Stimulated activated effector memory CD8-positive, alpha-beta T cell treated with anti-CD3 and anti-CD28 coated beads, Interleukin-12 subunit alpha, Interleukin-12 subunit beta, amount 100 ng/mL, for 72 hours (primary cell): ENCODE measurements around the gene ERO1B.

Source experiments
- ATAC-seq: fragments of 150-1000 bp; cut with Tn5 transposase; 2 replicates; pipeline ENCODE4 v1.10.0; 2021
- DNase-seq, 2 donors: peaks; one replicate each; pipeline ENCODE4 v3.0.0; 2021 to 2022; ENCODE audit warnings: low spot score in 2 of 2
- H3K27ac Mint-ChIP-seq: one replicate; pipeline ENCODE4 v1.8.0; 2022; ENCODE audit warnings: mild to moderate bottlenecking, mixed read lengths
- H3K36me3 Mint-ChIP-seq: one replicate; pipeline ENCODE4 v1.8.0; 2022; ENCODE audit warnings: mild to moderate bottlenecking, mixed read lengths
- H3K4me1 Mint-ChIP-seq: one replicate; pipeline ENCODE4 v1.8.0; 2022; ENCODE audit warnings: mixed read lengths
- H3K4me3 Mint-ChIP-seq: one replicate; pipeline ENCODE4 v1.8.0; 2022; ENCODE audit warnings: mild to moderate bottlenecking, mixed read lengths
- H3K9me3 Mint-ChIP-seq: one replicate; pipeline ENCODE4 v1.8.0; 2022; ENCODE audit warnings: mixed read lengths

The ERO1B gene

GRCh38 chr1:236166041-236166440 lies 115.7 kb downstream of the ERO1B start:
- Mint-ChIP-seq H3K4me1 (peaks cover 43% of the 10 kb centered on the region), H3K27ac (no peak overlapping the region), H3K9me3 (peaks cover 15% of the 10 kb centered on the region), H3K4me3 (no peak overlapping the region), H3K36me3 (peaks cover 48% of the 10 kb centered on the region)
- DNase-seq (no peak), ATAC-seq (no peak)
